HepG2 (cell line): ENCODE results near the gene DRG1. TPM values are rescaled to one million over a fixed set of nuclear protein-coding genes. Genes with fewer than 3 reads are reported as not detected.

ENCODE experiments used
- BATF2 ChIP-seq: sonication (generic); formaldehyde crosslinking; IDR thresholded peaks from 2 replicates; pipeline ENCODE4 v1.8.0; 2022; ENCODE audit warnings: mild to moderate bottlenecking, missing genetic modification reagents, moderate library complexity
- BRD4 ChIP-seq: sonication (generic); formaldehyde crosslinking; IDR thresholded peaks from 2 replicates; pipeline ENCODE4 v1.4.0; 2020; ENCODE audit warnings: missing genetic modification reagents
- FOXK2 ChIP-seq: fragments of 450-650 bp; IDR thresholded peaks from 2 replicates; pipeline ENCODE4 v1.6.1; 2016
- GFI1 ChIP-seq: sonication (generic); formaldehyde crosslinking; IDR thresholded peaks from 2 replicates; pipeline ENCODE4 v1.5.0; 2020; ENCODE audit warnings: missing genetic modification reagents, mild to moderate bottlenecking, borderline replicate concordance
- LCORL ChIP-seq, 2 experiments: fragments of 450-650 bp in 1 of 2; sonication (generic) in 1 of 2; formaldehyde crosslinking in 1 of 2; IDR thresholded peaks; 2 replicates each; pipeline versions ENCODE4 v1.5.0 to v1.6.1; 2017 to 2020; ENCODE audit warnings: antibody characterized with exemption in 1 of 2, missing genetic modification reagents in 1 of 2
- PCBP1 ChIP-seq: fragments of 200-400 bp; formaldehyde crosslinking; IDR thresholded peaks from 2 replicates; pipeline ENCODE4 v1.6.1; 2017; ENCODE audit warnings: mild to moderate bottlenecking, low read depth, low read length, borderline replicate concordance
- XBP1 ChIP-seq: sonication (generic); formaldehyde crosslinking; IDR thresholded peaks from 2 replicates; pipeline ENCODE4 v1.5.0; 2020; ENCODE audit warnings: missing genetic modification reagents
- ZBTB1 ChIP-seq: sonication (generic); formaldehyde crosslinking; IDR thresholded peaks from 2 replicates; pipeline ENCODE4 v1.4.0; 2020; ENCODE audit warnings: missing genetic modification reagents, borderline replicate concordance
- ZBTB20 ChIP-seq: sonication (generic); formaldehyde crosslinking; IDR thresholded peaks from 2 replicates; pipeline ENCODE4 v1.8.1; 2023; ENCODE audit warnings: missing genetic modification reagents, low read depth, mild to moderate bottlenecking, borderline replicate concordance
- ZBTB21 ChIP-seq: sonication (generic); formaldehyde crosslinking; IDR thresholded peaks from 2 replicates; pipeline ENCODE4 v1.4.0; 2020; ENCODE audit warnings: missing genetic modification reagents
- ZFP1 ChIP-seq: IDR thresholded peaks from 2 replicates; pipeline ENCODE4 v1.6.1; 2016
- ZNF124 ChIP-seq: sonication (generic); formaldehyde crosslinking; IDR thresholded peaks from 2 replicates; pipeline ENCODE4 v1.4.0; 2020; ENCODE audit warnings: missing genetic modification reagents
- ZNF230 ChIP-seq: sonication (generic); formaldehyde crosslinking; IDR thresholded peaks from 2 replicates; pipeline ENCODE4 v1.4.0; 2020; ENCODE audit warnings: mild to moderate bottlenecking, missing genetic modification reagents
- ZNF24 ChIP-seq: fragments of 450-650 bp; IDR thresholded peaks from 2 replicates; pipeline ENCODE4 v1.6.1; 2017; ENCODE audit warnings: antibody characterized with exemption, mild to moderate bottlenecking
- ZNF367 ChIP-seq: sonication (generic); formaldehyde crosslinking; IDR thresholded peaks from 2 replicates; pipeline ENCODE4 v1.4.0; 2020; ENCODE audit warnings: missing genetic modification reagents, borderline replicate concordance
- ZNF512 ChIP-seq: sonication (generic); formaldehyde crosslinking; IDR thresholded peaks from 2 replicates; pipeline ENCODE4 v1.4.0; 2020; ENCODE audit warnings: mild to moderate bottlenecking, missing genetic modification reagents
- ZNF660 ChIP-seq: sonication (generic); formaldehyde crosslinking; IDR thresholded peaks from 2 replicates; pipeline ENCODE4 v1.5.1; 2020; ENCODE audit warnings: mild to moderate bottlenecking, low read depth, missing genetic modification reagents, borderline replicate concordance
- ZNF776 ChIP-seq: sonication (generic); formaldehyde crosslinking; IDR thresholded peaks from 2 replicates; pipeline ENCODE4 v1.4.0; 2020; ENCODE audit warnings: mild to moderate bottlenecking, missing genetic modification reagents
- polyA plus RNA-seq, 8 experiments: library from polyadenylated mRNA; depleted of rRNA in 3 of 8; stranded (reverse) in 7 of 8; unstranded in 1 of 8; fragments of >200 nt; fragmentation: Illumina TruSeq in 4 of 8; extraction: Trizol in 4 of 8; gene quantifications; 2 replicates each; pipeline versions ENCODE4 v1.2.1 to v1.2.3, GENCODE V29; 2011 to 2016; ENCODE audit warnings: low read depth in 4 of 8, missing spikeins in 1 of 8, mixed read lengths in 1 of 8; ENCODE audit not compliant: insufficient read depth in 1 of 8
- total RNA-seq, 5 experiments: library from RNA; depleted of rRNA; stranded (reverse); fragments of >200 nt; fragmentation: Illumina TruSeq; extraction: Trizol; gene quantifications; 2 replicates each; pipeline ENCODE4 v1.2.3, GENCODE V29; 2016; ENCODE audit warnings: low read depth in 1 of 5
- TF ChIP-seq, protein P1 (sequence below): sonication (generic); formaldehyde crosslinking; IDR thresholded peaks from 2 replicates; pipeline ENCODE4 v1.5.1; 2020; ENCODE audit warnings: mild to moderate bottlenecking, missing genetic modification reagents, moderate library complexity
- TF ChIP-seq, protein P2 (sequence below): sonication (generic); formaldehyde crosslinking; IDR thresholded peaks from 2 replicates; pipeline ENCODE4 v1.8.1; 2022; ENCODE audit warnings: mild to moderate bottlenecking, missing genetic modification reagents
- TF ChIP-seq, protein P3 (sequence below): sonication (generic); formaldehyde crosslinking; IDR thresholded peaks from 2 replicates; pipeline ENCODE4 v1.5.0; 2020; ENCODE audit warnings: missing genetic modification reagents

The DRG1 gene
- total and polyA plus RNA-seq, 2 of the 13 experiments (the other 11 are each of a cell fraction or from before 2014, with no cell fraction given), result 59.0 to 94.8 TPM

DNA sequence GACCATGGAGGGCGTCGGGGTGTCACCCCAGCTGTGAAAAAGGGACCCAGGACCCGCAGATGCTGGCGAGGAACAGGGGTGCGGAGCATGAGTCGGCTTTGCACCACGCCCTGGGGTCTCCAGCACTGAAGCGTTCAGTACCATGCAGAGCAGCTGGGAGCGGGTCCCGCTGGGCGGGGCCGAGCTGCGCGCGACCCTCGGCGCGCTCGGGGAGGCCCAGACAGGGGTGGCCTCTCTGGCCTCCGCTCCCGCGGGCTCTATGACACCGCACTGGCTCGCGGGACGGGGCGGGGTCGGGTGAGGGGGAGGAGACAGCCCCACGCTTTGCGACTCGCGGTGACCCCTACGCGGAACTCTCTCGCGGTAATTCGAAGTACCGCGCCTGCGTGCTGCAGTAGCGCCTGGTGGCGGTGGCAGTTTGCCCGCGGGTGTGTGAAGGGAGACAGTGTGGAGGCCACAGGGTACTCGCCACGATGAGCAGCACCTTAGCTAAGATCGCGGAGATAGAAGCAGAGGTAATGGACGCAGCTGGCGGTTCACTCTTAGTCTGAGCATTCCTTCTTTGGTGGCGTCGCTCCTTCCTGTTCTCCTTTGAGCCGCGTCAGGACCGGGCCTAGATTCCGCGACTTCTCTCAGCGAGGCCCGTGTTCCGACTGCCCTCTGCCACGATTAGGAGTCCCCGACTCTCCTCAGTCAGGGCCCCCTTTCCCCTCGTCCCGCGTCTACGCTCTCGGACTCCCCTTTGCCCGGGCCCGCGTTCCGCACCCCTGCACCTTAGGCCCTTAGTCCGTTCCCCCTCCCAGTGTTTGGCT, at the start of gene DRG1 (continued):
- TF ChIP-seq, protein P1, sequence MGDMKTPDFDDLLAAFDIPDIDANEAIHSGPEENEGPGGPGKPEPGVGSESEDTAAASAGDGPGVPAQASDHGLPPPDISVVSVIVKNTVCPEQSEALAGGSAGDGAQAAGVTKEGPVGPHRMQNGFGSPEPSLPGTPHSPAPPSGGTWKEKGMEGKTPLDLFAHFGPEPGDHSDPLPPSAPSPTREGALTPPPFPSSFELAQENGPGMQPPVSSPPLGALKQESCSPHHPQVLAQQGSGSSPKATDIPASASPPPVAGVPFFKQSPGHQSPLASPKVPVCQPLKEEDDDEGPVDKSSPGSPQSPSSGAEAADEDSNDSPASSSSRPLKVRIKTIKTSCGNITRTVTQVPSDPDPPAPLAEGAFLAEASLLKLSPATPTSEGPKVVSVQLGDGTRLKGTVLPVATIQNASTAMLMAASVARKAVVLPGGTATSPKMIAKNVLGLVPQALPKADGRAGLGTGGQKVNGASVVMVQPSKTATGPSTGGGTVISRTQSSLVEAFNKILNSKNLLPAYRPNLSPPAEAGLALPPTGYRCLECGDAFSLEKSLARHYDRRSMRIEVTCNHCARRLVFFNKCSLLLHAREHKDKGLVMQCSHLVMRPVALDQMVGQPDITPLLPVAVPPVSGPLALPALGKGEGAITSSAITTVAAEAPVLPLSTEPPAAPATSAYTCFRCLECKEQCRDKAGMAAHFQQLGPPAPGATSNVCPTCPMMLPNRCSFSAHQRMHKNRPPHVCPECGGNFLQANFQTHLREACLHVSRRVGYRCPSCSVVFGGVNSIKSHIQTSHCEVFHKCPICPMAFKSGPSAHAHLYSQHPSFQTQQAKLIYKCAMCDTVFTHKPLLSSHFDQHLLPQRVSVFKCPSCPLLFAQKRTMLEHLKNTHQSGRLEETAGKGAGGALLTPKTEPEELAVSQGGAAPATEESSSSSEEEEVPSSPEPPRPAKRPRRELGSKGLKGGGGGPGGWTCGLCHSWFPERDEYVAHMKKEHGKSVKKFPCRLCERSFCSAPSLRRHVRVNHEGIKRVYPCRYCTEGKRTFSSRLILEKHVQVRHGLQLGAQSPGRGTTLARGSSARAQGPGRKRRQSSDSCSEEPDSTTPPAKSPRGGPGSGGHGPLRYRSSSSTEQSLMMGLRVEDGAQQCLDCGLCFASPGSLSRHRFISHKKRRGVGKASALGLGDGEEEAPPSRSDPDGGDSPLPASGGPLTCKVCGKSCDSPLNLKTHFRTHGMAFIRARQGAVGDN (CRISPR knock-in tag), result peak; percentile 90
- TF ChIP-seq ZNF367 (CRISPR knock-in tag) (0 out of 2 replicates have a peak, but pooled peaks have one; percentile 74), PCBP1 (no peak), LCORL (IDR thresholded peaks at IDR 0.05) (no peak), LCORL (CRISPR knock-in tag; IDR thresholded peaks at IDR 0.05) (no peak), ZBTB21 (CRISPR knock-in tag) (no peak), ZNF24 (no peak), ZBTB20 (CRISPR knock-in tag) (no peak), GFI1 (peak; percentile 66), BATF2 (CRISPR knock-in tag) (peak; percentile 81; the same call in 1 of the 2 replicates), ZNF230 (CRISPR knock-in tag) (0 out of 2 replicates have a peak, but pooled peaks have one; percentile 87), XBP1 (CRISPR knock-in tag) (peak; percentile 89; the same call in 1 of the 2 replicates), ZNF776 (CRISPR knock-in tag) (no peak), BRD4 (CRISPR knock-in tag) (peak; percentile 73; the same call in 1 of the 2 replicates), ZNF124 (CRISPR knock-in tag) (peak; percentile 75; the same call in 1 of the 2 replicates), FOXK2 (no peak), ZFP1 (CRISPR knock-in tag) (no peak), ZNF660 (no peak), ZNF512 (CRISPR knock-in tag) (no peak), ZBTB1 (CRISPR knock-in tag) (no peak)
- TF ChIP-seq, protein P2, sequence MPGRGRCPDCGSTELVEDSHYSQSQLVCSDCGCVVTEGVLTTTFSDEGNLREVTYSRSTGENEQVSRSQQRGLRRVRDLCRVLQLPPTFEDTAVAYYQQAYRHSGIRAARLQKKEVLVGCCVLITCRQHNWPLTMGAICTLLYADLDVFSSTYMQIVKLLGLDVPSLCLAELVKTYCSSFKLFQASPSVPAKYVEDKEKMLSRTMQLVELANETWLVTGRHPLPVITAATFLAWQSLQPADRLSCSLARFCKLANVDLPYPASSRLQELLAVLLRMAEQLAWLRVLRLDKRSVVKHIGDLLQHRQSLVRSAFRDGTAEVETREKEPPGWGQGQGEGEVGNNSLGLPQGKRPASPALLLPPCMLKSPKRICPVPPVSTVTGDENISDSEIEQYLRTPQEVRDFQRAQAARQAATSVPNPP (CRISPR knock-in tag), result no peak
- TF ChIP-seq, protein P3, sequence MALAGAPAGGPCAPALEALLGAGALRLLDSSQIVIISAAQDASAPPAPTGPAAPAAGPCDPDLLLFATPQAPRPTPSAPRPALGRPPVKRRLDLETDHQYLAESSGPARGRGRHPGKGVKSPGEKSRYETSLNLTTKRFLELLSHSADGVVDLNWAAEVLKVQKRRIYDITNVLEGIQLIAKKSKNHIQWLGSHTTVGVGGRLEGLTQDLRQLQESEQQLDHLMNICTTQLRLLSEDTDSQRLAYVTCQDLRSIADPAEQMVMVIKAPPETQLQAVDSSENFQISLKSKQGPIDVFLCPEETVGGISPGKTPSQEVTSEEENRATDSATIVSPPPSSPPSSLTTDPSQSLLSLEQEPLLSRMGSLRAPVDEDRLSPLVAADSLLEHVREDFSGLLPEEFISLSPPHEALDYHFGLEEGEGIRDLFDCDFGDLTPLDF, result peak; percentile 88
